Fibroblast of lung (primary cell): ENCODE measurements around the gene DHX35. TPM values are rescaled to one million over a fixed set of nuclear protein-coding genes. Genes with fewer than 3 reads are reported as not detected.

ENCODE experiments used
- DNase-seq, 2 donors: peaks; one replicate each; pipeline versions ENCODE4 v3.0.0 to v3.0.0-alpha.2; 2010; ENCODE audit warnings: low read depth in 2 of 2
- H2AFZ ChIP-seq: 2 replicates; pipeline ENCODE4 v1.5.1; 2012; ENCODE audit warnings: low read length, control low read depth, inconsistent platforms
- H3K27ac ChIP-seq: 2 replicates; pipeline ENCODE4 v1.5.1; 2011; ENCODE audit warnings: low read length, control low read depth; ENCODE audit not compliant: insufficient read depth
- H3K27me3 ChIP-seq: 2 replicates; pipeline ENCODE4 v1.5.1; 2011; ENCODE audit warnings: mild to moderate bottlenecking, low read length; ENCODE audit not compliant: control insufficient read depth, insufficient read depth
- H3K36me3 ChIP-seq: 2 replicates; pipeline ENCODE4 v1.5.1; 2011; ENCODE audit warnings: low read length; ENCODE audit not compliant: control insufficient read depth, insufficient read depth
- H3K4me1 ChIP-seq: 2 replicates; pipeline ENCODE4 v1.5.1; 2011; ENCODE audit warnings: low read length; ENCODE audit not compliant: control insufficient read depth, insufficient read depth; ENCODE audit errors: extremely low read depth
- H3K4me2 ChIP-seq: 2 replicates; pipeline ENCODE4 v1.5.1; 2011; ENCODE audit warnings: low read length, control low read depth; ENCODE audit not compliant: insufficient read depth; ENCODE audit errors: extremely low read depth
- H3K4me3 ChIP-seq, 4 experiments: fragments of 200-600 bp in 1 of 4; sonication (generic) in 1 of 4; replicated peaks in 1 of 4; 2 replicates each; pipeline ENCODE4 v1.5.1; 2011 to 2016; ENCODE audit warnings: low read length in 4 of 4, low read depth in 3 of 4, mild to moderate bottlenecking in 3 of 4, control low read depth in 2 of 4, inconsistent platforms in 1 of 4, mixed read lengths in 1 of 4; ENCODE audit not compliant: insufficient read depth in 1 of 4; ENCODE audit errors: control extremely low read depth in 1 of 4
- H3K79me2 ChIP-seq: 2 replicates; pipeline ENCODE4 v1.5.1; 2012; ENCODE audit warnings: mild to moderate bottlenecking, low read length, inconsistent platforms; ENCODE audit not compliant: control insufficient read depth, insufficient read depth
- H3K9ac ChIP-seq: 2 replicates; pipeline ENCODE4 v1.5.1; 2011; ENCODE audit warnings: mild to moderate bottlenecking, low read length, control low read depth; ENCODE audit not compliant: insufficient read depth
- H3K9me3 ChIP-seq: 2 replicates; pipeline ENCODE4 v1.5.1; 2012; ENCODE audit warnings: low read depth, low read length; ENCODE audit not compliant: control insufficient read depth, insufficient read depth
- H4K20me1 ChIP-seq: 2 replicates; pipeline ENCODE4 v1.5.1; 2011; ENCODE audit warnings: low read length; ENCODE audit not compliant: control insufficient read depth, insufficient read depth; ENCODE audit errors: extremely low read depth
- EZH2 ChIP-seq: IDR thresholded peaks from 2 replicates; pipeline ENCODE4 v1.5.1; 2012; ENCODE audit warnings: low read length, control low read depth, mild to moderate bottlenecking; ENCODE audit errors: missing control alignments
- polyA plus RNA-seq, 2 donors: library from polyadenylated mRNA; depleted of rRNA in 1 of 2; stranded (reverse) in 1 of 2; unstranded in 1 of 2; fragments of >200 nt; gene quantifications; 2 replicates each; pipeline ENCODE4 v1.2.1, GENCODE V29; 2011 to 2012; ENCODE audit warnings: missing spikeins in 1 of 2
- total RNA-seq: library from RNA; depleted of rRNA; stranded (reverse); fragments of >200 nt; gene quantifications from 2 replicates; pipeline ENCODE4 v1.2.1, GENCODE V29; 2014
- TF ChIP-seq, protein P1 (sequence below), 2 donors: IDR thresholded peaks in 1 of 2; conservative IDR thresholded peaks in 1 of 2; 1 replicate in 1 of 2; 2 replicates in 1 of 2; pipeline ENCODE4 v1.5.1; 2011 to 2012; ENCODE audit warnings: low read length in 2 of 2, control low read depth in 1 of 2, inconsistent platforms in 1 of 2, low read depth in 1 of 2, mild to moderate bottlenecking in 1 of 2

The DHX35 gene
- total and polyA plus RNA-seq, 2 donors (not counting 1 experiment from before 2014, with no cell fraction given) = 11.4 to 12.1 TPM

DNA sequence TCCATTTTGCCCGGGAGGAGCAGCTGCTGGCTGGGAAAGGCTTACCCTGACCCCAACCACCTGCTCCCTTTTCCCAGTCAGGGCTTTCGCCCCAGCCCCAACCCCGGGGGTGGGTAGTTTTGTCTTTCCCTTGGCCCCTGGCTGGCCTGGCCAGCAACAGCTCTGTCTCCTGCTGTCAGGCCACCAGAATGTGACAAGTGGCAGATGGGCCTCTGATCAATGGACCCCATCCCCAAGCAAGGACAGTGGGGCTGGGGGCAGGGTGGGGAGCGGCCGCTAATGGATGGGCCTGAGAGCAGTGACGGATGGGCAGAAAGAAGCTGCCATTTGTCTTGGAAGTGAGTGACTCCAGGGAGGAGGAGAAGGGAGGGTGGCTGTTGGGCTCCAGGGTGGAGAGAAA lies 121.6 kb downstream of the DHX35 start:
- no peaks in the 10 kb centered on the region for H4K20me1 ChIP-seq
- no peaks in the 10 kb centered on the region for H3K79me2 ChIP-seq
- H3K27ac ChIP-seq = no peak overlapping the region
- H3K9me3 ChIP-seq = no peaks in the 10 kb centered on the region
- no peak overlapping the region for H3K4me2 ChIP-seq
- H2AFZ ChIP-seq = no peak overlapping the region
- no peak for DNase-seq
- no peak overlapping the region for H3K4me3 ChIP-seq
- no peaks in the 10 kb centered on the region for H3K4me1 ChIP-seq
- no peaks in the 10 kb centered on the region for H3K36me3 ChIP-seq
- H3K9ac ChIP-seq = no peak overlapping the region
- no peak for TF ChIP-seq EZH2
- TF ChIP-seq, protein P1, sequence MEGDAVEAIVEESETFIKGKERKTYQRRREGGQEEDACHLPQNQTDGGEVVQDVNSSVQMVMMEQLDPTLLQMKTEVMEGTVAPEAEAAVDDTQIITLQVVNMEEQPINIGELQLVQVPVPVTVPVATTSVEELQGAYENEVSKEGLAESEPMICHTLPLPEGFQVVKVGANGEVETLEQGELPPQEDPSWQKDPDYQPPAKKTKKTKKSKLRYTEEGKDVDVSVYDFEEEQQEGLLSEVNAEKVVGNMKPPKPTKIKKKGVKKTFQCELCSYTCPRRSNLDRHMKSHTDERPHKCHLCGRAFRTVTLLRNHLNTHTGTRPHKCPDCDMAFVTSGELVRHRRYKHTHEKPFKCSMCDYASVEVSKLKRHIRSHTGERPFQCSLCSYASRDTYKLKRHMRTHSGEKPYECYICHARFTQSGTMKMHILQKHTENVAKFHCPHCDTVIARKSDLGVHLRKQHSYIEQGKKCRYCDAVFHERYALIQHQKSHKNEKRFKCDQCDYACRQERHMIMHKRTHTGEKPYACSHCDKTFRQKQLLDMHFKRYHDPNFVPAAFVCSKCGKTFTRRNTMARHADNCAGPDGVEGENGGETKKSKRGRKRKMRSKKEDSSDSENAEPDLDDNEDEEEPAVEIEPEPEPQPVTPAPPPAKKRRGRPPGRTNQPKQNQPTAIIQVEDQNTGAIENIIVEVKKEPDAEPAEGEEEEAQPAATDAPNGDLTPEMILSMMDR (conservative IDR thresholded peaks at IDR 0.05 in 1 of 2, IDR thresholded peaks at IDR 0.05 in 1 of 2; ENCODE audit: low read depth in 1 of 2, low read length in 2 of 2) = no peak
- no peaks in the 10 kb centered on the region for H3K27me3 ChIP-seq

- no peak overlapping the region for H3K4me3 ChIP-seq
- no peaks in the 10 kb centered on the region for H3K79me2 ChIP-seq
- DNase-seq = no peak
- H2AFZ ChIP-seq = no peak overlapping the region
- no peaks in the 10 kb centered on the region for H3K27me3 ChIP-seq
- no peak overlapping the region for H3K9ac ChIP-seq
- H3K9me3 ChIP-seq = no peaks in the 10 kb centered on the region
- no peak overlapping the region for H3K27ac ChIP-seq
- H3K36me3 ChIP-seq = no peaks in the 10 kb centered on the region
- TF ChIP-seq EZH2 = no peak
- TF ChIP-seq, protein P1 (conservative IDR thresholded peaks at IDR 0.05 in 1 of 2, IDR thresholded peaks at IDR 0.05 in 1 of 2; ENCODE audit: low read depth in 1 of 2, low read length in 2 of 2) = no peak
- no peak overlapping the region for H3K4me2 ChIP-seq
- H4K20me1 ChIP-seq = no peaks in the 10 kb centered on the region
- H3K4me1 ChIP-seq = no peaks in the 10 kb centered on the region
These were observed 126.9 kb downstream of the DHX35 start for GRCh38 chr20:39089029-39089428.

Other genes with a start within 250 kb of the DHX35 start
- gene SLC32A1, start 237.9 kb upstream of the DHX35 start, total RNA-seq = not detected in 2 replicates
- gene SLC32A1, start 237.9 kb upstream of the DHX35 start, polyA plus RNA-seq = not detected in 2 replicates
- gene ACTR5, start 213.9 kb upstream of the DHX35 start, total RNA-seq = 5.9 and 7.2 TPM in 2 replicates
- 4.4 and 4.9 TPM in 2 replicates for gene ACTR5, start 213.9 kb upstream of the DHX35 start, polyA plus RNA-seq
- under 0.01 TPM in 2 replicates for gene PPP1R16B, start 156.6 kb upstream of the DHX35 start, total RNA-seq
- not detected in 2 replicates for gene PPP1R16B, start 156.6 kb upstream of the DHX35 start, polyA plus RNA-seq
- 15.2 and 21.3 TPM in 2 replicates for gene FAM83D, start 35.9 kb upstream of the DHX35 start, total RNA-seq
- 34.5 and 45.5 TPM in 2 replicates for gene FAM83D, start 35.9 kb upstream of the DHX35 start, polyA plus RNA-seq